Psoas muscle (tissue), 8 donors: ENCODE results near the gene CFHR1. TPM values are rescaled to one million over a fixed set of nuclear protein-coding genes. Genes with fewer than 3 reads are reported as not detected.
"Not testable (repeated sequence)": the region's sequence is repeated elsewhere in the genome, so short reads cannot be mapped to it uniquely, and the experiment has no call there.

Experiments
- ATAC-seq, 4 donors: fragments of 200-7000 bp; cut with Tn5 transposase; one replicate each; pipeline ENCODE4 v1.9.1; 2020; ENCODE audit warnings: moderate library complexity in 3 of 4, mild to moderate bottlenecking in 2 of 4
- DNase-seq, 2 donors: peaks; one replicate each; pipeline ENCODE4 v3.0.0-alpha.2; 2020
- H3K27ac ChIP-seq: fragments of 200-600 bp; one replicate; pipeline ENCODE4 v1.8.0; 2022
- H3K27me3 ChIP-seq, 3 donors: fragments of 200-600 bp in 1 of 3; one replicate each; pipeline versions ENCODE4 v1.6.1 to v1.8.0; 2013 to 2022; ENCODE audit warnings: low read length in 2 of 3, mild to moderate bottlenecking in 2 of 3, moderate library complexity in 1 of 3; ENCODE audit not compliant: insufficient read depth in 3 of 3
- H3K36me3 ChIP-seq, 2 donors: fragments of 200-600 bp in 1 of 2; one replicate each; pipeline versions ENCODE4 v1.6.1 to v1.8.0; 2013 to 2022; ENCODE audit warnings: low read depth in 1 of 2, mild to moderate bottlenecking in 1 of 2, moderate library complexity in 1 of 2; ENCODE audit not compliant: insufficient read depth in 1 of 2
- H3K4me1 ChIP-seq: fragments of 200-600 bp; one replicate; pipeline ENCODE4 v1.8.0; 2022
- H3K4me3 ChIP-seq: fragments of 200-600 bp; one replicate; pipeline ENCODE4 v1.8.0; 2022; ENCODE audit warnings: mild to moderate bottlenecking
- H3K9me3 ChIP-seq: fragments of 200-600 bp; one replicate; pipeline ENCODE4 v1.8.0; 2022
- CTCF ChIP-seq: fragments of 200-600 bp; IDR thresholded peaks from one replicate; pipeline ENCODE4 v1.8.0; 2022; ENCODE audit warnings: antibody characterized with exemption
- WGBS, 3 donors: extraction: QIAGEN DNeasy Blood & Tissue Kit; methylation state at CpG; one replicate each; pipeline versions ENCODE4 v1.1.6 to v1.1.7; 2013; 5-methylcytosine and 5-hydroxymethylcytosine counted together
- intact Hi-C, 2 donors: fragments of 100-400 bp; cut with DNase I; formaldehyde crosslinking; loops; one replicate each; pipeline versions ENCODE4 v1.11.0 to v1.14.2; 2022
- long read RNA-seq, 2 donors: library from polyadenylated mRNA; unstranded; transcript quantifications; one replicate each; pipeline ENCODE4 v2.0.0, GENCODE V29; 2021
- polyA plus RNA-seq, 3 donors: library from polyadenylated mRNA; stranded (reverse); fragments of 200-250 nt; gene quantifications; one replicate each; pipeline ENCODE4 v1.2.3, GENCODE V29; 2013
- total RNA-seq, 4 donors: library from RNA; stranded (reverse); fragmentation: NEBNext Ultra II Directional in 2 of 4; extraction: Animal tissue kit (Norgen Biotek cat#: 25700) in 2 of 4; gene quantifications; one replicate each; pipeline versions ENCODE4 v1.2.1 to v1.2.4, GENCODE V29; 2021 to 2023
- donor health status: healthy with polysubstance abuse.
- donor health status: DM: no; HTN: no; CAD: no; lungs with moderate emphysema.
- donor health status: Bipolar disorder and iron deficiency.
- donor health status: healthy.
- donor health status: DM: yes; HTN: yes; CAD: no.
- donor health status: DM: no; HTN: no; CAD: no.
- donor health status: DM: no; HTN: no; CAD: no.
- donor health status: DM: yes; HTN: yes; CAD: no.

Gene CFHR1
- total RNA-seq: not detected
- under 1 TPM in 1 of 3 donors, not detected in 2; 0.12 TPM for polyA plus RNA-seq
- long read RNA-seq, donor 1: 0 reads
- long read RNA-seq, donor 2: 0 reads

GRCh38 chr1:196819531-196819930, at the start of gene CFHR1:
TSS of gene CFHR1 (plus strand) at chr1:196819731. CDS start at chr1:196819845, 114 bp downstream.
- intact Hi-C loops, H3K36me3 ChIP-seq, H3K4me3 ChIP-seq, H3K27ac ChIP-seq, H3K9me3 ChIP-seq, H3K4me1 ChIP-seq, H3K27me3 ChIP-seq, DNase-seq, ATAC-seq: not testable (repeated sequence)
- no CpG with 5 or more reads among the region's 1 CpG for WGBS, 3 donors

GRCh38 chr1:196769823-196770222, 49.7 kb upstream of the CFHR1 start:
- H3K36me3 ChIP-seq, intact Hi-C loops, ATAC-seq, H3K4me1 ChIP-seq, DNase-seq, H3K27ac ChIP-seq, H3K4me3 ChIP-seq, H3K27me3 ChIP-seq, H3K9me3 ChIP-seq: not testable (repeated sequence)
- WGBS, 3 donors: 88 to 93% (median 92%) methylated on average over 4 of the region's 4 CpGs

GRCh38 chr1:196773713-196774112, 45.8 kb upstream of the CFHR1 start:
- Histone ChIP-seq H3K36me3 (no peaks in the 10 kb centered on the region), H3K4me3 (no peak overlapping the region), H3K27ac (no peak overlapping the region), H3K27me3 (no peaks in the 10 kb centered on the region), H3K4me1 (no peaks in the 10 kb centered on the region), H3K9me3 (no peaks in the 10 kb centered on the region)
- TF ChIP-seq CTCF: no peak
- DNase-seq: no peak
- intact Hi-C loops: no loop called here
- no peak for ATAC-seq
- WGBS, 3 donors: 21 to 64% (median 36%) methylated on average over 1 of the region's 1 CpG

- H3K27me3 ChIP-seq: no peaks in the 10 kb centered on the region
- H3K27ac ChIP-seq: no peak overlapping the region
- DNase-seq: no peak
- intact Hi-C loops: no loop called here
- no peak for ATAC-seq
- TF ChIP-seq CTCF: no peak
- no peak overlapping the region for H3K4me3 ChIP-seq
- WGBS, 3 donors: 17 to 46% (median 18%) methylated on average over 2 of the region's 2 CpGs
- H3K4me1 ChIP-seq: no peaks in the 10 kb centered on the region
- no peaks in the 10 kb centered on the region for H3K9me3 ChIP-seq
- H3K36me3 ChIP-seq: no peaks in the 10 kb centered on the region
These were observed 45.4 kb upstream of the CFHR1 start for GRCh38 chr1:196774175-196774574.

- Histone ChIP-seq H3K4me3 (no peak within 1 kb of the TSS), H3K27me3 (no peaks in the 10 kb centered on the region), H3K27ac (no peak within 1 kb of the TSS), H3K9me3 (no peaks in the 10 kb centered on the region), H3K4me1 (no peaks in the 10 kb centered on the region), H3K36me3 (no peaks in the 10 kb centered on the region)
- ATAC-seq (no peak), DNase-seq (no peak)
- no peak for TF ChIP-seq CTCF
- intact Hi-C loops: no loop called here
These were observed 44.9 kb upstream of the CFHR1 start, which contains the start of gene CFHR3 for GRCh38 chr1:196774603-196775002. TSS of gene CFHR3 (plus strand) at chr1:196774840. CDS start at chr1:196774887, 47 bp downstream.

- Histone ChIP-seq H3K4me1 (no peaks in the 10 kb centered on the region), H3K4me3 (no peak overlapping the region), H3K36me3 (no peaks in the 10 kb centered on the region), H3K9me3 (no peaks in the 10 kb centered on the region), H3K27me3 (no peaks in the 10 kb centered on the region), H3K27ac (no peak overlapping the region)
- no peak for ATAC-seq
- intact Hi-C loops: no loop called here
- TF ChIP-seq CTCF: no peak
- 83 to 92% (median 89%) methylated on average over 13 of the region's 13 CpGs for WGBS, 3 donors
- no peak for DNase-seq
These were observed 41.9 kb upstream of the CFHR1 start for GRCh38 chr1:196777603-196778002.
